Liver (tissue), 9 donors: Measurements from ENCODE around the gene SHOC2. TPM values are rescaled to one million over a fixed set of nuclear protein-coding genes. Genes with fewer than 3 reads are reported as not detected.

Experiments used
- DNase-seq: peaks from one replicate; pipeline ENCODE4 v3.0.0-alpha.2; 2017; ENCODE audit warnings: low spot score
- H3K27ac ChIP-seq, 2 donors: one replicate each; pipeline ENCODE4 v1.7.0; 2013; ENCODE audit warnings: inconsistent platforms in 2 of 2, low read length in 2 of 2, control low read depth in 1 of 2, low read depth in 1 of 2, mild to moderate bottlenecking in 1 of 2
- H3K27me3 ChIP-seq, 4 donors: one replicate each; pipeline versions ENCODE4 v1.6.1 to v1.7.0; 2013; ENCODE audit warnings: low read length in 3 of 4, inconsistent platforms in 1 of 4, mild to moderate bottlenecking in 1 of 4, moderate library complexity in 1 of 4; ENCODE audit not compliant: control insufficient read depth in 4 of 4, insufficient read depth in 4 of 4
- H3K36me3 ChIP-seq, 4 donors: one replicate each; pipeline versions ENCODE4 v1.6.1 to v1.7.0; 2013; ENCODE audit warnings: low read length in 3 of 4, mild to moderate bottlenecking in 3 of 4, low read depth in 1 of 4, moderate library complexity in 1 of 4; ENCODE audit not compliant: control insufficient read depth in 4 of 4, insufficient read depth in 3 of 4
- H3K4me1 ChIP-seq, 4 donors: one replicate each; pipeline versions ENCODE4 v1.6.1 to v1.7.0; 2013; ENCODE audit warnings: low read length in 3 of 4, mild to moderate bottlenecking in 3 of 4, moderate library complexity in 1 of 4; ENCODE audit not compliant: control insufficient read depth in 4 of 4, insufficient read depth in 4 of 4
- H3K4me3 ChIP-seq, 3 donors: one replicate each; pipeline versions ENCODE4 v1.6.1 to v1.7.0; 2013; ENCODE audit warnings: low read length in 3 of 3, control low read depth in 1 of 3, low read depth in 1 of 3, mild to moderate bottlenecking in 1 of 3
- H3K9ac ChIP-seq, 2 donors: one replicate each; pipeline ENCODE4 v1.7.0; 2013; ENCODE audit warnings: low read length in 2 of 2, mild to moderate bottlenecking in 2 of 2, moderate library complexity in 2 of 2, control low read depth in 1 of 2, low read depth in 1 of 2
- H3K9me3 ChIP-seq, 4 donors: one replicate each; pipeline versions ENCODE4 v1.6.1 to v1.7.0; 2013; ENCODE audit warnings: low read length in 3 of 4; ENCODE audit not compliant: control insufficient read depth in 4 of 4
- ATF3 ChIP-seq: IDR thresholded peaks from 2 replicates; pipeline ENCODE4 v1.6.1; 2016; ENCODE audit warnings: antibody characterized with exemption
- CTCF ChIP-seq: fragments of 150-350 bp; IDR thresholded peaks from 2 replicates; pipeline ENCODE4 v1.5.1; 2017; ENCODE audit warnings: improper control_type of control experiment, low read depth, low read length; ENCODE audit not compliant: missing input control
- EGR1 ChIP-seq, 2 donors: IDR thresholded peaks; 2 replicates each; pipeline ENCODE4 v1.6.1; 2016 to 2018; ENCODE audit warnings: antibody characterized with exemption in 2 of 2, low read depth in 2 of 2
- FOXA1 ChIP-seq: IDR thresholded peaks from 2 replicates; pipeline ENCODE4 v1.6.1; 2016; ENCODE audit warnings: antibody characterized with exemption
- FOXA2 ChIP-seq: IDR thresholded peaks from 2 replicates; pipeline ENCODE4 v1.6.1; 2016; ENCODE audit warnings: antibody characterized with exemption
- GABPA ChIP-seq, 2 donors: IDR thresholded peaks in 1 of 2; conservative IDR thresholded peaks in 1 of 2; 2 replicates each; pipeline ENCODE4 v1.6.1; 2016; ENCODE audit warnings: antibody characterized with exemption in 2 of 2, mild to moderate bottlenecking in 1 of 2, moderate library complexity in 1 of 2
- HNF4A ChIP-seq, 2 donors: conservative IDR thresholded peaks; 2 replicates each; pipeline ENCODE4 v1.6.1; 2016; ENCODE audit warnings: antibody characterized with exemption in 2 of 2, mild to moderate bottlenecking in 2 of 2
- HNF4G ChIP-seq: IDR thresholded peaks from 2 replicates; pipeline ENCODE4 v1.6.1; 2016; ENCODE audit warnings: antibody characterized with exemption
- JUND ChIP-seq, 2 donors: IDR thresholded peaks; 2 replicates each; pipeline ENCODE4 v1.6.1; 2016; ENCODE audit warnings: antibody characterized with exemption in 2 of 2
- MAX ChIP-seq: IDR thresholded peaks from 2 replicates; pipeline ENCODE4 v1.6.1; 2016; ENCODE audit warnings: antibody characterized with exemption
- NR2F2 ChIP-seq: IDR thresholded peaks from 2 replicates; pipeline ENCODE4 v1.6.1; 2016; ENCODE audit warnings: antibody characterized with exemption
- RAD21 ChIP-seq, 2 donors: IDR thresholded peaks; 2 replicates each; pipeline ENCODE4 v1.6.1; 2016; ENCODE audit warnings: antibody characterized with exemption in 2 of 2, mild to moderate bottlenecking in 2 of 2
- REST ChIP-seq: IDR thresholded peaks from 2 replicates; pipeline ENCODE4 v1.6.1; 2016; ENCODE audit warnings: antibody characterized with exemption, mild to moderate bottlenecking
- RXRA ChIP-seq, 2 donors: IDR thresholded peaks; 2 replicates each; pipeline ENCODE4 v1.6.1; 2017 to 2018; ENCODE audit warnings: antibody characterized with exemption in 2 of 2, mild to moderate bottlenecking in 1 of 2
- SP1 ChIP-seq: IDR thresholded peaks from 2 replicates; pipeline ENCODE4 v1.6.1; 2018; ENCODE audit warnings: antibody characterized with exemption, mild to moderate bottlenecking
- TAF1 ChIP-seq: conservative IDR thresholded peaks from 2 replicates; pipeline ENCODE4 v1.6.1; 2016; ENCODE audit warnings: antibody characterized with exemption, mild to moderate bottlenecking
- YY1 ChIP-seq: IDR thresholded peaks from 2 replicates; pipeline ENCODE4 v1.6.1; 2016; ENCODE audit warnings: antibody characterized with exemption, mild to moderate bottlenecking
- ZBTB33 ChIP-seq: IDR thresholded peaks from 2 replicates; pipeline ENCODE4 v1.6.1; 2016; ENCODE audit warnings: antibody characterized with exemption
- WGBS: extraction: QIAGEN DNeasy Blood & Tissue Kit; methylation state at CpG from one replicate; pipeline ENCODE4 v1.1.7; 2013; 5-methylcytosine and 5-hydroxymethylcytosine counted together
- polyA plus RNA-seq, 2 donors: library from polyadenylated mRNA; stranded (reverse) in 1 of 2; unstranded in 1 of 2; fragments of 200-250 nt in 1 of 2; fragments of >200 nt in 1 of 2; fragmentation: Nextera tagmentation in 1 of 2; extraction: Ambion mirVana in 1 of 2; gene quantifications; one replicate each; pipeline versions ENCODE4 v1.2.1 to v1.2.3, GENCODE V29; 2013 to 2015
- total RNA-seq, 2 donors: library from RNA; depleted of rRNA; stranded (reverse); fragments of >200 nt; gene quantifications; one replicate each; pipeline ENCODE4 v1.2.3, GENCODE V29; 2014
- donor health status: healthy.
- donor health status: healthy.
- donor health status: healthy.
- donor health status: healthy.
- donor health status: healthy.

The SHOC2 gene
- total and polyA plus RNA-seq, 4 donors, result 7.8 to 33.7 (median 17.9) TPM

- H3K9me3 ChIP-seq, result no peaks in the 10 kb centered on the region
- TF ChIP-seq TAF1, result no peak
- peak; percentile 56 for TF ChIP-seq HNF4G
- no peak for TF ChIP-seq FOXA1
- TF ChIP-seq FOXA2, result no peak
- peak; percentile 45 to 53 for TF ChIP-seq RXRA (IDR thresholded peaks at IDR 0.05)
- TF ChIP-seq ATF3, result no peak
- TF ChIP-seq HNF4A (conservative IDR thresholded peaks at IDR 0.05), result peak; percentile 85 to 88
- peak; percentile 42 for TF ChIP-seq YY1
- TF ChIP-seq JUND (IDR thresholded peaks at IDR 0.05), result peak in 1 of 2 donors; percentile 15
- TF ChIP-seq SP1, result peak; percentile 61
- TF ChIP-seq NR2F2, result no peak
- no peak for TF ChIP-seq ZBTB33
- TF ChIP-seq REST, result no peak
- TF ChIP-seq CTCF, result no peak
- no peak for TF ChIP-seq RAD21 (IDR thresholded peaks at IDR 0.05)
- TF ChIP-seq GABPA (IDR thresholded peaks at IDR 0.05 in 1 of 2, conservative IDR thresholded peaks at IDR 0.05 in 1 of 2), result no peak
- TF ChIP-seq EGR1 (IDR thresholded peaks at IDR 0.05; ENCODE audit: low read depth in 2 of 2), result no peak
- TF ChIP-seq MAX, result no peak
- H3K36me3 ChIP-seq, result no peaks in the 10 kb centered on the region
- H3K9ac ChIP-seq, result no peak overlapping the region
- peak overlapping the region in 1 of 2 donors; percentile 35 for H3K27ac ChIP-seq
- no peaks in the 10 kb centered on the region for H3K27me3 ChIP-seq
- H3K4me3 ChIP-seq, result no peak overlapping the region
- WGBS, result 34% methylated on average over 2 of the region's 2 CpGs
- H3K4me1 ChIP-seq, result peaks cover 1 to 48% (median 31%) of the 10 kb centered on the region in 4 donors
- DNase-seq, result no peak
Observed at GRCh38 chr10:110963162-110963561, 43.8 kb downstream of the SHOC2 start.
